MCF 10A (cell line): Measurements from ENCODE around the gene UBB. TPM values are rescaled to one million over a fixed set of nuclear protein-coding genes. Genes with fewer than 3 reads are reported as not detected.
A peak's percentile ranks its signal among the peaks of the same experiment; 100 is the strongest.

Experiments
- BruUV-seq: library from RNA; stranded (reverse); fragments of 400-500 nt; replicated peaks from 2 replicates; lab custom pipeline; 2021; lab: Mats Ljungman, UMichigan
- CTCF ChIA-PET: fragments of 300-600 bp; sonication (Branson Sonifier 250); formaldehyde crosslinking; extraction: SDS; loops from one replicate; lab custom pipeline; 2021; ENCODE audit warnings: antibody characterized with exemption, inconsistent platforms; lab: Yijun Ruan, JAX
- POLR2A ChIA-PET: fragments of 300-600, 350-650 bp; sonication (Branson Sonifier 250); formaldehyde crosslinking; extraction: SDS; loops from one replicate; lab custom pipeline; 2020; ENCODE audit warnings: antibody characterized with exemption, inconsistent platforms; lab: Yijun Ruan, JAX
- DNase-seq: peaks from one replicate; pipeline ENCODE4 v3.0.0-alpha.2; 2018; ENCODE audit not compliant: unreplicated experiment
- H3K27ac Mint-ChIP-seq: one replicate; pipeline ENCODE4 v1.8.0; 2022; ENCODE audit warnings: mild to moderate bottlenecking, low read depth, mixed read lengths; ENCODE audit not compliant: unreplicated experiment
- H3K27me3 Mint-ChIP-seq: one replicate; pipeline ENCODE4 v1.8.0; 2022; ENCODE audit warnings: mixed read lengths; ENCODE audit not compliant: insufficient read depth, unreplicated experiment
- H3K36me3 Mint-ChIP-seq: one replicate; pipeline ENCODE4 v1.8.0; 2022; ENCODE audit warnings: mild to moderate bottlenecking, moderate library complexity, mixed read lengths; ENCODE audit not compliant: insufficient read depth, unreplicated experiment
- H3K4me1 Mint-ChIP-seq: one replicate; pipeline ENCODE4 v1.8.0; 2022; ENCODE audit warnings: mixed read lengths; ENCODE audit not compliant: insufficient read depth, unreplicated experiment
- H3K4me3 Mint-ChIP-seq: one replicate; pipeline ENCODE4 v1.8.0; 2022; ENCODE audit warnings: mild to moderate bottlenecking, moderate library complexity, mixed read lengths; ENCODE audit not compliant: unreplicated experiment
- H3K9me3 Mint-ChIP-seq: one replicate; pipeline ENCODE4 v1.8.0; 2022; ENCODE audit warnings: mixed read lengths; ENCODE audit not compliant: unreplicated experiment
- intact Hi-C: fragments of 100-400 bp; cut with micrococcal nuclease; formaldehyde crosslinking; loops from 2 replicates; pipeline ENCODE4 v1.14.1; 2022
- total RNA-seq: library from RNA; stranded (reverse); gene quantifications from 2 replicates; pipeline ENCODE4 v1.2.3, GENCODE V29; 2022
- TF ChIP-seq, protein P1 (sequence below): fragments of 200-600 bp; IDR thresholded peaks from one replicate; pipeline ENCODE4 v1.8.0; 2022; ENCODE audit warnings: antibody characterized with exemption, mild to moderate bottlenecking; ENCODE audit not compliant: unreplicated experiment

Gene UBB
- total RNA-seq, 1 experiment from 2014 or later: 626 TPM

DNA sequence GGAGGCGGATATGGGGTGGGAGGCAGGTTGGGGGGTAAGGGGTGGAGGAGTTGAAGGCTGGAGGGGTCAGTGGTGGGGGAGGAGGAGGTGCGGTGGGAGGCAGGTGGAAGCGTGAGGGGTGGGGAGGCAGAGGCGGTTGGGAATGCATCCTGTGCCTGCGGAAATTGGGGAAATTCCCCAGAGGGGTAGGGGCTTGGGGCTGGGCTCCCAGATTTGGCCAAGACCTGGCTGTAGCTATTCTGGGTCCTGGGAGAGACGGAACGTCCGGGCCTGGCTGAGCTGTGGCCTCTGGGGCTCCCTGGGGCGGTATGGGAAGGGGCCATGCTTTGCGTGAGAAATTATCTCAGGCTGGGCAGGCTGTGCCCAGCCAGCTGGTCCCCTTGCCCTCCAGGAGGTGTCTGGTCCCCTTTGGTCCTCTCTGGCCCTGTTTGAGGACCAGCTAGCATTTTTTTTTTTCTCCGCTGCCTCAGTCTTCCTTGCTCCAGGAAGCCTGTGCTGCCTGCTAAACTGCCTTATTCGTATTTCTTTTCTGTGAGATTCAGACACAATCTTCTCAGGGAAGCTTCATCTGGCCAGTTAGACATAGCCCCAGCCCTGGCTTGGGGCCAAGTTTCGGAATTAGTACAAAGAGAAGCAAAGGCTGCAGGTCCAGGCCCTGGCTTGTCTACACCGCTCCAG lies 27.2 kb downstream of the UBB start:
- peak overlapping the region; percentile 7 for H3K27ac Mint-ChIP-seq
- intact Hi-C loops: no loop called here
- no peaks in the 10 kb centered on the region for H3K36me3 Mint-ChIP-seq
- TF ChIP-seq, protein P1, sequence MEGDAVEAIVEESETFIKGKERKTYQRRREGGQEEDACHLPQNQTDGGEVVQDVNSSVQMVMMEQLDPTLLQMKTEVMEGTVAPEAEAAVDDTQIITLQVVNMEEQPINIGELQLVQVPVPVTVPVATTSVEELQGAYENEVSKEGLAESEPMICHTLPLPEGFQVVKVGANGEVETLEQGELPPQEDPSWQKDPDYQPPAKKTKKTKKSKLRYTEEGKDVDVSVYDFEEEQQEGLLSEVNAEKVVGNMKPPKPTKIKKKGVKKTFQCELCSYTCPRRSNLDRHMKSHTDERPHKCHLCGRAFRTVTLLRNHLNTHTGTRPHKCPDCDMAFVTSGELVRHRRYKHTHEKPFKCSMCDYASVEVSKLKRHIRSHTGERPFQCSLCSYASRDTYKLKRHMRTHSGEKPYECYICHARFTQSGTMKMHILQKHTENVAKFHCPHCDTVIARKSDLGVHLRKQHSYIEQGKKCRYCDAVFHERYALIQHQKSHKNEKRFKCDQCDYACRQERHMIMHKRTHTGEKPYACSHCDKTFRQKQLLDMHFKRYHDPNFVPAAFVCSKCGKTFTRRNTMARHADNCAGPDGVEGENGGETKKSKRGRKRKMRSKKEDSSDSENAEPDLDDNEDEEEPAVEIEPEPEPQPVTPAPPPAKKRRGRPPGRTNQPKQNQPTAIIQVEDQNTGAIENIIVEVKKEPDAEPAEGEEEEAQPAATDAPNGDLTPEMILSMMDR: no peak
- no peaks in the 10 kb centered on the region for H3K9me3 Mint-ChIP-seq
- BruUV-seq: no TSS peak
- no peak overlapping the region for H3K4me3 Mint-ChIP-seq
- ChIA-PET POLR2A (interaction anchor here (1.7 to 2.0 kb wide), 2 partner anchors 31 to 33 kb away, joined by 8 read pairs; no protein-coding TSS in a partner anchor), CTCF (interaction anchor here (0.6 to 1.7 kb wide), 3 partner anchors 10 to 30 kb away, joined by 3 read pairs; no protein-coding TSS in a partner anchor)
- peak; percentile 75 for DNase-seq
- H3K4me1 Mint-ChIP-seq: peaks cover 11% of the 10 kb centered on the region
- H3K27me3 Mint-ChIP-seq: no peaks in the 10 kb centered on the region

DNA sequence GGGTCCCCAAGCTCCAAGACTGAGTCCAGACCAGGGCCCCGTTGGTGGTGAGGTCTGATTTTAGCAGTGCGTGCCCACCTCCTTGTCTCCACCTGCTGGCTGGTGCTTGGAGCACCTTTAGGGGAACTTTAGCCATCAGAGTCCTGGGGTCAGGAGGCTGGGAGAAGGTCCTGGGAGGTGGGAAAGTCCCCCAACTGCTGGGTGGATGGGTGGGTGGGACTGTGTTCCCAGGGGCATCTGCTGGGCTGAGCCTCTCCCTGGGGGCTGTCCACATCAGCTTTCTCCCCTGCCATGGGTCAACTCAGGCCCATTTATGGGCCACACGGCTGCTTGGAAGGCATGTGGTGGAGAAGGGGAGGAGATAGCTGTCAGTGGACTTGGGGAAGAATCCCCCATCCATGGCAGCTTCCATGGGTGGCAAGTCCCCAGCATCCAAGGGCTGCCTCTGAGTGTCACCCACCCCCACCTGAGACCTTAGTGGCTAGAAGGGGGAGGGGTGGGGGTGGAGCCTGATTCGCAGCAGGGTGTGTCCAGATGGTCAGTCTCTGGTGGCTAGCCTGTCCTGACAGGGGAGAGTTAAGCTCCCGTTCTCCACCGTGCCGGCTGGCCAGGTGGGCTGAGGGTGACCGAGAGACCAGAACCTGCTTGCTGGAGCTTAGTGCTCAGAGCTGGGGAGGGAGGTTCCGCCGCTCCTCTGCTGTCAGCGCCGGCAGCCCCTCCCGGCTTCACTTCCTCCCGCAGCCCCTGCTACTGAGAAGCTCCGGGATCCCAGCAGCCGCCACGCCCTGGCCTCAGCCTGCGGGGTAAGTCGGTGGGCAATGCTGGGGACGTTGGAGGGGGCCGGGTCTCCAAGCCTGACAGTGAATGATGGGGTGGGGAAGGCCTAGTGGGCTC lies 34.4 kb downstream of the UBB start, which contains the start of gene TRPV2:
TSS of gene TRPV2 (plus strand) at position 541 of the 894 bp plus-strand sequence. CDS start 2,098 bp downstream, outside the sequence.
- POLR2A ChIA-PET: interaction anchor here (0.7 to 1.2 kb wide), 3 partner anchors 17 to 35 kb away, joined by 3 to 4 read pairs (median 4); no protein-coding TSS in a partner anchor
- peaks cover 9% of the 10 kb centered on the region for H3K4me1 Mint-ChIP-seq

DNA sequence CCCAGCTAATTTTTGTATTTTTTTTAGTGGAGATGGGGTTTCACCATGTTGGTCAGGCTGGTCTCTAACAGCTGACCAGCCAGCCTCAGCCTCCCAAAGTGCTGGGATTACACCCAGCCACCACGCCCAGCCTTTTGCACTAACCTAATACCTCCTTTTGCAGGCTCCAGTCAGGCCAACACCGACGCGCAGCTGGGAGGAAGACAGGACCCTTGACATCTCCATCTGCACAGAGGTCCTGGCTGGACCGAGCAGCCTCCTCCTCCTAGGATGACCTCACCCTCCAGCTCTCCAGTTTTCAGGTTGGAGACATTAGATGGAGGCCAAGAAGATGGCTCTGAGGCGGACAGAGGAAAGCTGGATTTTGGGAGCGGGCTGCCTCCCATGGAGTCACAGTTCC lies 36.5 kb downstream of the UBB start:
- no TSS peak for BruUV-seq
- intact Hi-C loops: no loop called here
- POLR2A ChIA-PET: interaction anchor here (0.7 to 2.4 kb wide), 3 partner anchors 10 to 21 kb away, joined by 4 to 11 read pairs (median 5); no protein-coding TSS in a partner anchor

More for the DNA sequence above, 34.4 kb downstream of the UBB start, which contains the start of gene TRPV2:
- no peak within 1 kb of the TSS for H3K27ac Mint-ChIP-seq
- no TSS peak for BruUV-seq
- no peaks in the 10 kb centered on the region for H3K27me3 Mint-ChIP-seq
- H3K9me3 Mint-ChIP-seq: no peaks in the 10 kb centered on the region
- DNase-seq: peak; percentile 45
- H3K4me3 Mint-ChIP-seq: no peak within 1 kb of the TSS
- intact Hi-C loops: no loop called here
- TF ChIP-seq, protein P1: no peak
- CTCF ChIA-PET: interaction anchor here (1.0 to 1.4 kb wide), 3 partner anchors 28 to 51 kb away, joined by 3 to 4 read pairs (median 4); no protein-coding TSS in a partner anchor
- no peaks in the 10 kb centered on the region for H3K36me3 Mint-ChIP-seq

More for the DNA sequence above, 36.5 kb downstream of the UBB start:
- Mint-ChIP-seq H3K4me3 (no peak overlapping the region), H3K27me3 (no peaks in the 10 kb centered on the region), H3K9me3 (no peaks in the 10 kb centered on the region), H3K36me3 (no peaks in the 10 kb centered on the region), H3K4me1 (peaks cover 9% of the 10 kb centered on the region), H3K27ac (no peak overlapping the region)
- DNase-seq: no peak
- CTCF ChIA-PET: interaction anchor here (0.7 kb wide), 1 partner anchor 123 kb away, joined by 3 read pairs; no protein-coding TSS in a partner anchor
- TF ChIP-seq, protein P1: no peak
